OCI-LY3 (cell line): ENCODE data around the gene TTC13.

Experiments
- CTCF ChIP-seq: fragments of 200-600, 300-600 bp; sonication (generic); IDR thresholded peaks from 2 replicates; pipeline ENCODE4 v1.5.1; 2014; ENCODE audit warnings: antibody characterized with exemption, low read length, low read depth
- EZH2phosphoT487 ChIP-seq: fragments of 200-600 bp; shearing (Covaris generic); IDR thresholded peaks from 2 replicates; pipeline ENCODE4 v1.6.1; 2018; ENCODE audit warnings: antibody characterized with exemption, mixed run types, low read depth

- TF ChIP-seq CTCF (no peak), EZH2phosphoT487 (no peak)
Measured at GRCh38 chr1:230979952-230980351, 1.3 kb upstream of the TTC13 start.
